Hippocampal formation (tissue), 2 donors: Measurements from ENCODE around the gene LAMP1.
"Not testable (repeated sequence)": the region's sequence is repeated elsewhere in the genome, so short reads cannot be mapped to it uniquely, and the experiment has no call there.

ENCODE experiments used
- DNase-seq, 2 donors: peaks; one replicate each; lab custom pipeline; 2025; lab: John Stamatoyannopoulos, UW

The LAMP1 gene

DNA sequence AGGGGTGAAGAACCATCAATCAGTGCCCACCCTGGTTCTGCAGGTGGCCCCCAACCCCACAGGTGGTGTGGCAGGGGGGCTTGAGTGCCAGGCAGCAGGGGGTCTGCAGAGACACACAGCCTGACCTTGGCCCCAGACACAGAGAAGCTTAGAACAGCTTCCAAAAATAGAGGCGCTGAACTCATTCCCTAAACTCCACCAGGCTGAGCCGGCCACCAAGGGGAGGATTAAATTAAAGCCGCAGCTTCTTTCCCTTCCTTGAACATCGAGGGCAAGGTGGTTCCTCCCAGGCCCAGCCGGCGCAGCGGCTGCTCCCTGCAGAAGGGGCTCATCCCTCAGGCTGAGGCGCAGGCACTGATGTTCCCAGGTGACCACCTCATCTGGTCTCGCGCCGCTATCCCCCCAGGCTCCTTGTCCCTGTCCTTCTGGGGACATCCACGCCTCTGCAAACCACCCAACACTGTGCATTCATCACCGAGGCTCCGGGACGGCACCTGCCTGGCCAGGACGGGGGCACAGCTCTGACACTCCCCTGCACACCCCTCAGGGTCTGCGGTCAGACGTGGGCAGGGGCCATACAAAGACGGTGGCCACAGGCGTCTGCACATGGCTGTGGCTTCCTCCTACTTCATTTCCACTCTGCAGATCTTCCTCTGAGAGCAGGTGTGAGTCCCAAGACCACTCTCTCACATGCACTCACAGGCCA, 30.9 kb downstream of the LAMP1 start:
- DNase-seq = no peak

DNA sequence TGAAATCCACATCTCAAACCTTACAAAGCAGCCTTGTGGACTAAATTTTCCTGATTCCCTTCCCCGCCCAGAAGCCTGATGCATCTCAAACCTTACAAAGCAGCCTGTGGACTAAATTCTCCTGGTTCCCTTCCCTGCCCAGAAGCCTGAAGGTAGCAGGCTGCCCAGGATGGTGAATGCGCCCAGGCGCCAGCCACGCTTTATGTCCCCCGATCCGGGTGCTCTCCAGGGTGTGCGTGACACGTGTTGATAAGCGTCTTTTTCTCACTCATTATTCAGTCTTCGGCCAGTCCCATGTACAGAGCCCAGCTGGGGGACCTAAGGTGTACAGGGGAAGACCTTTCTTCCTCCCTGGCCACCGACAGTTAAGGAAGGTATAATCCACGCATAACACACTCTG, 31.8 kb downstream of the LAMP1 start:
- no peak for DNase-seq

DNA sequence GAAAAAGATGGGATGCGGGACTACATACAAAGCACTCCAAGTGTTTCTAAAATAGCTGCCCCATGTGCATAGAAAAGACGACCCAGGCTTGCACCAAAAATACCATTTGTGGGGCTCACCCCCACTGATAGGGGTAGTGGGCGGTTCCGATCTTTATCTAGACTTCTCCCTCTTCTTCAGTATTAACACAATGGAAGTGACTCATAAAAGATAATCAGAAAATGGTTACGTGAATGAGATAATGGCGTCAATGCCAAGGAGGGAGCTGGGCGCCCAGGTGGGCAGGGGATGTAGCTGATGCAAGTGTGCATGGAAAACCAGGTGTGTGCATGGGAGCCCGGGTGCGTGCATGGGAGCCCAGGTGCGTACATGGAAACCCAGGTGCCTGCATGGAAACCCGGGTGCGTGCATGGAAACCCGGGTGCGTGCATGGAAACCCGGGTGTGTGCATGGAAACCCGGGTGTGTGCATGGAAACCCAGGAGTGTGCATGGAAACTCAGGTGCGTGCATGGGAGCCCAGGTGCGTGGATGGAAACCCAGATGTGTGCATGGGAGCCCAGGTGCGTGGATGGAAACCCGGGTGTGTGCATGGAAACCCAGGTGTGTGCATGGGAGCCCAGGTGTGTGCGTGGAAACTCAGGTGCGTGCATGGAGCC, 32.7 kb downstream of the LAMP1 start:
- DNase-seq = no peak

DNA sequence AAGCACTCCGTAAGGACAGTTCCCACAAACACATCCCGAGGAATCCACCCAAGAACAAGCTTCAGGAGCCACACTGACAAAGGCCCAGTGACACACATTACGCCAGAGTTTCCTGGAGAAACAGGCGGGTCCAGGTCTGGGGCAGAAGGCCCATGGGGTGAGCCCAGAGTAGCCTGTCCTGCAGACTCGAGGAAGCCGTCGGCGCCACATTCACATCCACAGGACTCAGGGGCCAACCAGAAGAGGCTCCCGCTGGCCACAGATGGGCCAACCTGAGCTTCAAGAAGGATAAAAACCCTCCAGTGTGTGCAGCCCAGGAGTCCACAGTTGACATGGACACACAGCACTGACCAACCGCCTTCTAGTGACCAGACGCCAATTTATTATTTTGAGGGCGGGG, 35.6 kb downstream of the LAMP1 start:
- no peak for DNase-seq

DNA sequence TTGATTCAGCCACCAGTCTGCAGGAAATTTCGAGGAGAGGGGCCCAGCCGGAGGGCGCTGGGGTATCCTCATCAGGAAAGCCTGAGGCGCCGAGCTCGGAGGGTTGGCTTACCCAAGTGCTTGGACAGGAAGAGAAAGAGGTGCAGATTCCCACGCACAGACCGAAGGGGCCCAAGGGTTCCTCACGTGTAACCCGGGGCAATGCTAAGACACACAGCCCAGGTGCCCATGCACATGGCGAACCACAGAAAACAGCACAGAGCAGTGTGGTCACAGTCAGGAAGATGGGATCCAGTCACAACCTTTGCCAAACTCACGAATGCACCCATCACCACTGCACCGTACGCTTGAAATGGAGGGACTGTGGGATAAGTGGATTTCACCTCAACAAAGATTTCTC, 36.0 kb downstream of the LAMP1 start:
- no peak for DNase-seq

DNA sequence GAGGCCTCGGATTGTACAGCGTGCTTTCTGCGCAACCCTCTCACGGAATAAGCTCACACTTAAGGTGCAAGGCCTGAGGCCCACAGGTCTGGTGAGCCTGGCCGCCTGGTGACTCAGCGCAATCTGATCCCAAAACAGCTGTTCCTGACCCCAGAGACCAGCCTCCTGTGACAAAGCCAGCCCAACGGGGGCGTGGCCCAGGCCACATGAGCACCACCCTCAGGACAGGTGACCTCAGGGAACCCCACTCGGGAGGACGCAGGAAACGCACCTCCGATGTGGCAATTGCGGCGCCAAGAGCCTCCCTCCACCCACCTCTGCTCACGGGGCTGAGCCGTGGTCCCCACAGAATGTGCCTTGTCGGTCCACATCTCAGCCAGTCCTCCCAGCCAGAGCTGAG, 40.5 kb downstream of the LAMP1 start:
- no peak for DNase-seq

DNA sequence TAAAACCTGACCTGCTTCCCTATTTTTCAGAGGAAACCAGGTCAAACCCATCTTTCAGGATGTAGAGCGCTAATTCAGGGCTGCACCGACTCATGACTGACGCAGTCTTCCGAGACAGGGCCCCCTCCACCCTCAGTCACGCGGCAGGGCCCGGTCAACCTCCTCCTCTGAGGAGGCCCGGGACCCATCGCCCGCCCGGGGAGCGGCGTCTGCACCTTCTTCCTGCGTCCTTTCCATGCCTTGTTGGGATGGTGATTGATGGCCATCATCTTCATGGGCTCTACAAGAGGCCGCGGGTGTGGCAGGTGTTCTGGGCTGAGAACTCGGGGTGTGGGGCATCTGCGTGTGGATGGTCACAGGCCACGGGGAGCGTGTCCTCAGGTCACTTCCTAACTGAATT, 40.9 kb downstream of the LAMP1 start:
- DNase-seq = no peak

DNA sequence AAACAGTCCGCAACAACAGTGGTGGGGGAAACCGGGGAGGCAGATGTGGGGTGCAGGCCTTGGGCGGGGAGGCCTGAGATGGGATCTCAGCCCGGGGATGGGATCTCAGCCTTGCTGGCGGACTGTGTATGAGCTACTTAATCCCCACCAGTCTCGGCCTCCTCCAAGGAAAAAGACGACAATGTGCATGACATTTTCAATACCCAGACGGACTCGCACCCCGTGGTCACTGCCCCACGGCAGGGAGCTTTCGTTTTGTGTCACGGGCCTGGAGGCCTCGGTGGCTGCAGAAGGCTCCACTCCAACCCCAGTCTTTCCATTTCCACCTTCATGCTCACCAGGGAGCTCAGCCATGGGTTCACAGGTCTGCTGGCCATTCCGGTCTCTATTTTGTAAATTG, 41.4 kb downstream of the LAMP1 start:
- DNase-seq = no peak

DNA sequence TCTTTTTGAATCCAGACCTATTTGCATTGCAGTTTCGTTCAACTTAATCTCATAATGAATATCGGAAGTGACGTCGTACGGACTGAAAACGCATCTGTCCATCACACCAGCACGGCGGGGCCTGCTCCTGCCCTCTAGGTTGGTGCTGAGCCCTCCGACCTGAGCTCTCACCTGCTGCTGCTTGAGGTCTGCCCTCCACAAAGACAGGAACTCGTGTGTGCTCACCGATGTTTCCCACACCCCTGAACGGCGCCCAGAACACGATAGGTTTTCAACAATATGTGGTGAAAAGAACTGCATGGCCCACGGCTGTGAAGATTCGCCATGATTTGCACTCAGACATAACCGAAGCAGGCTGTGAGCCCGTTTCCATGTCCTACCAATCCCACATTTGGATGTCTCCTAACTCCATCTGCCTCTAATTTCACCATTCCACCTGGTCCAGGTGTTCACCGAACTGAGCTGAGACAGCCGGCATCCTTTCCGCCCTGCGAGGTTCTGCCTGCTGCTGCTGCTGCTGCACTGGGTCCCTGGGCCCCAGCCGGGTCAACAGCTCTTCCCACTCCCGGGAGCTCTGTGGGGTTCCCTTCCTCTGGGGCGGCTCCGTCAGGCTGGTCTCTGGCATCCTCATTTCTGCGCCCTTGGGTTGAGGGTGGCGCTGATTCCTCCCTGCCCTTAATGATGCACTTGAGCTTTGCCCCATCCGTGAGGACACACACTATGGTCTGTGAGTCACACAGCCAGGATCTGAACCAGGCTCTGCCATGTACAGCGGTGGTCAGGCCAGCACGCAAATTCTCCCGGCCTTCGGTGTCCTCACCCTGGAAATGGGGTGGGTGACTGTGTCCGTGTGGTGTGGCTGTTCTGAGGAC, 46.0 kb downstream of the LAMP1 start:
- no peak for DNase-seq

DNA sequence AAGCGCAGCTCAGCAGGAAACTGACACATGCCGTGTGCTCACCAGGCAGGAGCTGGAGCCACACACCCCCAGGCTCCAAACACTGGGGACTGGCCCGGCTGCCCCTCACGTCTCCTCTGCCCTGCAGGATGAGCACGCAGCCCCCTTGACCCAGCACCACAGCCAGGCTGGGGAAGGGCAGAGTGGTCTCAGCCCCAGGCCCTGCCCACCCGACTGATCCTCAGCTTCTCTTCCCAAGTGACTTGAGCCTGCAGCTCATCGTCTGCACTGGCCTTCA, 46.6 kb downstream of the LAMP1 start:
- no peak for DNase-seq

DNA sequence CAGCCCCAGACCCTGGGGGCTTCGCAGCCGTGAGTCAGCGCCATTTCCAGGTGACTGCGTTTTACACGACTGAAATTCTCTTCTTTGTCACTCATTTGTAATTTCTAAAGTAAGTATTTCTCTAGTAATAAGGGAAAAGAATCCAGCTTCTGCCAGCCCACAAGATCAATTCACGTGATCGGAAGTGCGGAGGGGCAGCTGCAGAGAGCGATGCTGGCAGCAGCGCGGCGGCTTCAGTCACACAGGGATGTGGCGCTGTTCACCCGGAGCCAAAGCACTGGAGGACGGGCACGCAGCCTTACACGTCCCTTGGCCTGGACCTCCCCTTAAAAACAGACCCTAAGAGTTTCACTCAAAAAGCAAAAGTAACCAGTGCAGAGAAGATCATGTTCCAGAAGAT, 48.4 kb downstream of the LAMP1 start:
- DNase-seq = no peak

DNA sequence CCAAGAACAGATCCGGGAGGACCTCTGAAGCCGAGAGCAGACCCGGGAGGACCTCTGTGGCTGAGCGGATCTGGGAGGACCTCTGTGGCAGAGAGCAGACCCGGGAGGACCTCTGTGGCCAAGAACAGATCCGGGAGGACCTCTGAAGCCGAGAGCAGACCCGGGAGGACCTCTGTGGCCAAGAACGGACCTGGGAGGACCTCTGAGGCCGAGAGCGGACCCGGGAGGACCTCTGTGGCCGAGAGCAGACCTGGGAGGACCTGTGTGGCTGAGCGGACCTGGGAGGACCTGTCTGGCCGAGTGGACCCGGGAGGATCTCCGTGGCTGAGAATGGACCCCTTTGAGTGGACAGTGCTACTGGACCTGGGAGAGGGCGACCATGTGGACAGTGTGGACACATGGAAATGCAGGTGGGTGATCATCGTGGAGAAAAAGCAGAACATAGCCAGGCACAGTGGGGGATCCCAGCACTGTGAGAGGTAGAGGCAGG, 50.7 kb downstream of the LAMP1 start:
- DNase-seq = not testable (repeated sequence)

DNA sequence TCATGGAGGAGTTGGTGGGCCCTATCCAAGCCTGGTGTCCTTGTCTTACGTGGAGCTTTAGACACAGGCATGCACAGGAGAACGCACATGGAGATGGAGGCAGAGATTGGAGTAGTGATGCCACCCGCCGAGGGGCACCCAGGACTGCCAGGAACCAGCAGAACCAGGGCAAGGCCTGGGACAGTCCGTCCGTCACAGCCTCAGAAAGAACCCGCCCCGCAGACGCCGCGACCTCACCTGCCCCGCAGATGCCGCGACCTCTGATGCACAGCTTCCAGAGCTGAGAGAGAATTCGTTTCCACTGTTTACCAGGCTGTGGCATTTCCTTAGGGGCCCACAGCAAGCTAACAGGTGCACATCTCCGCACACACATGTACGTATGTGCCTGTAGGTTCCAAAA, 51.6 kb downstream of the LAMP1 start:
- no peak for DNase-seq

DNA sequence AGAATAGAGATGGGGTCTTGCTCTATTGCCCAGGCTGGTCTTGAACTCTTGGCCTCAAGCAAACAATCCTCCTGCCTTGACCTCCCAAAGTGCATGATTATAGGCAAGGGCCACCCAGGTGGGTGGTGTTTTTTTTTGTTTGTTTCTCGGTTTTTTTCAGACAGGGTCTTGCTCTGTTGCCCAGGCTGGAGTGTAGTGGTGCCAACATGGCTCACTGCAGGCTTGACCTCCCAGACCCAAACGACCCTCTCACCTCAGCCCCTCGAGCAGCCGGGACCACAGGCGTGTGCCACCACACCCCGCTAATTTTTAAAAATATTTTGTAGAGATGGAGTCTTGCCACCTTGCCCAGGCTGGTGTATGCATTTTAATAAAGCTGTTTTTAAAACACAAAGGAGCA, 52.0 kb downstream of the LAMP1 start:
- no peak for DNase-seq

DNA sequence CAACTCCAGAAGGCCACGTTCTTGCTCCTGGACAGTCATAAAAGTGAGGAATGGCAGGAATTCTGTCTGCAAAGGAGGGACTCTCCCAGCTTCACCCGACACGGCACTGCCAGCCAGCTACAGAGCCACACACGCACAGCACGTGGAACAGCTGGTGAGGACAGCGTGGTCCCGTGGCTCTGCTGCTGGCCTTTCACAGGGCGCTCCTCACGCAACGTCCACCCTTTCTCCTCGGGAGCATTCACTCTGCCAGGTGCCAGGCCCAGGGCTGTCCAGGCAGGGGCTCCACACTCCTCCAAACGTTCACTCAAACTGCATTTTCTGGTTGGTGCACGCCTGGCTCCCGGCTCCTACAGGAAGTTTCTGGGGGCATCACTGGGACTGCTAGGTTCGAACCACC, 52.5 kb downstream of the LAMP1 start:
- DNase-seq = no peak

DNA sequence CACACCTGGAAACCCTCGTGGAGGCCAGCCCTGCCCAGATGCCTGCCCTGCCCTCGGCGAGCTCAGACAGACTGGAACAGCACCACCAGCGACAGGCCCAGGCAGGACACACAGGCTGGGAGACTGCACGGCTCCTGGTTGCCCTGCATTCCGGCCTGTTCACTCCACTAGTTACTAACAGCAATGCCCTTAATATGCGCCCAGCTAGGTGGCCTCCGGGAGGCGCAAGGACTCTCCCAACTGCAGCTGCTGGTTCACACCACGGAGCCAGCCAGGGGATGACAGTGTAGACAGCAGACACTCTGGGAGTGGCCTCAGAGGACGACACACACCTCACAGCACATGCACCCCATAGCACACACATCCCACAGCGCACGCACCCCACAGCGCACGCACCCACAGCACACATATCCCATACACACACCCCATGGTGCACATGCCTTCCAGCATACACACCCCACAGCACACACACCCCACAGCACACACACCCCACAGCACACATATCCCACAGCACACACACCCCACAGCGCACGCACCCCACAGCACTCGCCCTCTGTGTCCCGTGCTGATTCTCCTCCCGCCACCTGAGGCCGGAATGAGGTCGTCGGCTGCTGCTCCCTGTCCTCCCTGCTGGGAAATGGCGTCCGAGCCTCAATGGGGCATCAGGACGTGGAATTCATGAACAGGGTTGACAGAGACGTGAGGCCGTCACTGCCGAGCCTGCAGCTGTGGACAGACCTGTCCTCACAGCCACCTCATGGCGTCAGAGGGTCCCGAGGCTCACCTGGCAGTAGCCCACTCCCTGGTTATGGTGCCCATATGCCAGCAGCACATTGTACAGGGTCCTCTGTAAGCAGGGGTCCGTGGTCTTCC, 53.3 kb downstream of the LAMP1 start:
- no peak for DNase-seq

DNA sequence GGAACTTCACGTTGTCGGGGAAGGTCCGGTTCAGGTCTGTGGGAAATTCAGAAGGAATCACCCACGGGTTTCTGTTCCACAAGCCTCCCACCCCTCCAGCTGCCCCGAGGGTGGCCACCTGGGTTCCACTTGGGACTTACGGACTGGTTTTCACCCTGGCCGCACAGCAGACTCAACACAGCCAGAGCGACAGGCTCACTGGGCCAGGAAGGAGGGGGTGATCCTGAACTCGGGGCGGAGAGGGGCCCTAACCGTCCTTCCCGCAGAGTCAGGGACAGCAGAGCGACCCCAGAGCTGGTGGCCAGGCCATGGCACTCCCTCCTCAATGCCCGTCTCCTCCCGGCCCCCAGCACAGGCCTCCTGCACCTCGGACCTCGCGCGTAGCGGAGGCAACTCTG, 53.9 kb downstream of the LAMP1 start:
- DNase-seq = no peak

DNA sequence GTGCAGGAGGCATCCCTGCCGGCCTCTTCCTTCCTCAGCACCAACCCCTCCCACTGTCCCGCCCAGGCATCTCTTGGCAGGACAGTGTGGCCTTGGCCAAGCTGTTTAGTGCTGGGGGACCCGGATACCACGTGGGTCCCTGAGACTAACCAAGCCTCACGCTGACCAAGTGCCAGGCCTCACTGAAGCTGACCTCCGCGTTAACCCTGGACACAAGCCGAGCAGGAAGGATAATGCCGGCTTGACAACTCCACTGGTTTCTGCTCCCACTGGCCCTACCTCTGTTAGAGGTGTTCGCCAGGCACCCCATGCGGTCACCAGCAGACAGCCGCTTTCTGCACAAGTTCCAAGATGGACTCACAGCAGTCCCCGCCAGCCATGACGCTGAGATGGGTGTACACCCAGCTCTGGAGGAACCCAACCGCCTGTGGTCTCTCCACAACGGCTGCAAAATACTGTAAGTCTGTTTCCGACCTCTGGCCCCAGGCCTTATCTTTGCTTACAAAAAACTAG, 54.5 kb downstream of the LAMP1 start:
- no peak for DNase-seq

DNA sequence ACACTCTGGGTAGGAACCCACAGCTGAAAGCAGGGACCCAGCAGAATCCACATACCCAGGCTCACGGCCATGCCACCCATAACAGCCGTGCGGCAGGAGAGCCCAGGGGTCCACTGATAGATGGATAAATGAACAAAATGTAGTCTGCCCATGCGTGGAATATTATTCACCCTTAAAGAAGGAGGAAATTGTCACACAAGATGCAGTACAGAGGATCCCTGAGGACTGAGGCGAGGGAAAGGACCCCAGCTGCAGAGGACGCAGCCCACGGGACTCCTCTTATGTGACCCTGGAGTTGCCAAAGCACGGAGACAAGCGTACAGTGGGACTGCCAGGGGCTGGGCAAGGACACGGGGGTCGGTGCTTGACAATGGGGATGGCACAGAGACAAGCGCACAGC, 56.2 kb downstream of the LAMP1 start:
- DNase-seq = no peak

DNA sequence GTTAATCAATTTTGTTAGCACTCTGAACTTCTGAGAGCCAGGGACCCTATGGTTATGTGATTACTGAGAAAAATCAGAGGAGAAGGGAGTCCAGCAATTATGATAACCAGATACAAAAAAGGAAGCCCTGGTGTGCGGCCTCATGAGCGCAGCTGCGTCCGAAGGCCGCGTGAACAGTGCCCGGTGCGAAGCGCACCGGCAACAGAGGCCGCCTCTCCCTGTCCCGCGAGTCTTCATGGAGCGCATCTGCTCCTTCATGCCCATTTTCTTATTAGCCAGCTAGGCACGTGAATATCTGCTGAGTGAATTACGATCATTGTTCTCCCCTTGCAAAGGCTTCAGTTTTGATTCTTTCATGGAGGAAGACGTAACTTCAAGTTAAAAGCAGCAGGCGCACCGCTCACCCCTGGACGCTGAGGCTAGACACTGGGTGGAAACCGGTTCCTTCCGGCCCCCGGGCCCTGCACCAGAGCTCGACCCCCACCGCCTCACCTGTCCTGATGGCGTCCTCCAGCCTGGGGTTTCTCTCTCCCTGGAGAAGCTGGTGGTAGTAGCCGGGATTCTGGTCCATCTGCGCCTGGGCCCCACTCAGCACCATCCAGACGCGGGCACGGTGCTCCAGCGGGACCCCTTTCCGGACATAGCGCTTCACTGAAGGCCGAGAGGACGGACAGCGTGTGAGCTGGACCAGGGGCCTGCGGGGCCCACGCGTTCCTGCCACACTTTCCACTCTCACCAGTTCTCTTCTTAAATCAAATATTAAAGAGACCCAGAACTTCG, 58.0 kb downstream of the LAMP1 start:
- DNase-seq = no peak

DNA sequence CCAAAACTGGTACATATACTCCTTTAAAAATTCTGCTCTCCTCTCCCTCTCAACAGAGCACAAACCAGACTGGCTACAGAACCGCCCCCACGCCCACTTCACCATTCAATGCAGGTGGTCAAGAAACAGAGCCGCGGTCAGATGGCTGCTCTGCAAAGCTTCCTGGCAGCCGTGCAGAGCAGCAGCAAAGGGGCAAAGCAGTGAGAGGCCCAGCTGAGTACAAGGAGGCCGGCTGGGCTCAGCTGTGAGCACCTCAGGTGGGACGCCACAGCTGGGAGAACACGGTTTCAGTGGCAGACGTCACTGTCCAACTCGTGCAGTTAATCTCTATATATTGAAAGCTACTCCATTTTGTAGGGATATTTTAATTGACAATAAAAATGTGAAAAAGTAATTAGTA, 58.6 kb downstream of the LAMP1 start:
- no peak for DNase-seq
